GM23338 (cell line): ENCODE measurements around the gene MS4A13. TPM values are rescaled to one million over a fixed set of nuclear protein-coding genes. Genes with fewer than 3 reads are reported as not detected.

Experiments used
- ATAC-seq: fragments of 200-7000 bp; cut with Tn5 transposase; 3 replicates; pipeline ENCODE4 v1.9.1; 2020
- DNase-seq: peaks from one replicate; pipeline ENCODE4 v3.0.0-alpha.2; 2015; ENCODE audit warnings: low spot score
- H2AFZ ChIP-seq: fragments of 200-600 bp; sonication (generic); 2 replicates; pipeline ENCODE4 v1.8.0; 2016; ENCODE audit warnings: antibody characterized with exemption, mild to moderate bottlenecking, moderate library complexity
- H3F3A ChIP-seq: fragments of 200-600 bp; sonication (generic); replicated peaks from 2 replicates; pipeline ENCODE4 v1.8.0; 2017; ENCODE audit warnings: antibody characterized with exemption, mixed run types, low read depth
- H3K27ac ChIP-seq: fragments of 200-600 bp; sonication (generic); 2 replicates; pipeline ENCODE4 v1.6.1; 2016; ENCODE audit warnings: low read depth
- H3K27me3 ChIP-seq: fragments of 200-600 bp; sonication (generic); 2 replicates; pipeline ENCODE4 v1.8.0; 2016; ENCODE audit warnings: mild to moderate bottlenecking, mixed run types, moderate library complexity; ENCODE audit not compliant: insufficient read depth
- H3K36me3 ChIP-seq: fragments of 200-600 bp; sonication (generic); 2 replicates; pipeline ENCODE4 v1.8.0; 2016; ENCODE audit warnings: mild to moderate bottlenecking; ENCODE audit not compliant: insufficient read depth
- H3K4me1 ChIP-seq: fragments of 200-600 bp; sonication (generic); 2 replicates; pipeline ENCODE4 v1.8.0; 2016; ENCODE audit warnings: mild to moderate bottlenecking, moderate library complexity; ENCODE audit not compliant: insufficient read depth
- H3K4me2 ChIP-seq: fragments of 200-600 bp; sonication (generic); 2 replicates; pipeline ENCODE4 v1.7.1; 2017; ENCODE audit warnings: mixed run types
- H3K4me3 ChIP-seq: fragments of 200-600 bp; sonication (generic); 2 replicates; pipeline ENCODE4 v1.6.1; 2016; ENCODE audit warnings: mixed run types
- H3K79me2 ChIP-seq: fragments of 200-600 bp; sonication (generic); replicated peaks from 2 replicates; pipeline ENCODE4 v1.8.0; 2017; ENCODE audit warnings: mild to moderate bottlenecking; ENCODE audit not compliant: insufficient read depth
- H3K9me2 ChIP-seq: fragments of 200-600 bp; sonication (generic); 2 replicates; pipeline ENCODE4 v1.8.0; 2017; ENCODE audit not compliant: insufficient read depth
- H4K20me1 ChIP-seq: fragments of 200-600 bp; sonication (generic); replicated peaks from 2 replicates; pipeline ENCODE4 v1.8.0; 2017; ENCODE audit warnings: mild to moderate bottlenecking; ENCODE audit not compliant: insufficient read depth
- H3K27ac Mint-ChIP-seq: 2 replicates; pipeline ENCODE4 v1.8.0; 2020; ENCODE audit warnings: inconsistent platforms, mild to moderate bottlenecking, moderate library complexity, mixed read lengths
- H3K27me3 Mint-ChIP-seq: 3 replicates; pipeline ENCODE4 v1.8.0; 2022; ENCODE audit warnings: low read depth, mild to moderate bottlenecking, moderate library complexity, mixed read lengths, inconsistent platforms; ENCODE audit not compliant: insufficient read depth, poor library complexity
- H3K36me3 Mint-ChIP-seq: 3 replicates; pipeline ENCODE4 v1.8.0; 2021; ENCODE audit warnings: low read depth, mild to moderate bottlenecking, inconsistent platforms, moderate library complexity, mixed read lengths
- H3K4me1 Mint-ChIP-seq: 3 replicates; pipeline ENCODE4 v1.8.0; 2020; ENCODE audit warnings: mild to moderate bottlenecking, inconsistent platforms, mixed read lengths
- H3K4me3 Mint-ChIP-seq: 3 replicates; pipeline ENCODE4 v1.8.0; 2021; ENCODE audit warnings: moderate library complexity, mild to moderate bottlenecking, inconsistent platforms, mixed read lengths
- H3K9me3 Mint-ChIP-seq: 3 replicates; pipeline ENCODE4 v1.8.0; 2020; ENCODE audit warnings: moderate library complexity, mild to moderate bottlenecking, inconsistent platforms, mixed read lengths
- EZH2 ChIP-seq: fragments of 200-600 bp; sonication (generic); IDR thresholded peaks from one replicate; pipeline ENCODE4 v1.8.0; 2017; ENCODE audit warnings: antibody characterized with exemption, mild to moderate bottlenecking, low read depth; ENCODE audit not compliant: unreplicated experiment
- EZH2phosphoT487 ChIP-seq: fragments of 200-600 bp; sonication (generic); IDR thresholded peaks from one replicate; pipeline ENCODE4 v1.8.1; 2018; ENCODE audit warnings: antibody characterized with exemption; ENCODE audit not compliant: unreplicated experiment
- NANOG ChIP-seq: IDR thresholded peaks from 2 replicates; pipeline ENCODE4 v1.6.1; 2016; ENCODE audit warnings: antibody characterized with exemption, borderline replicate concordance
- POLR2AphosphoS5 ChIP-seq: IDR thresholded peaks from 2 replicates; pipeline ENCODE4 v1.6.1; 2016; ENCODE audit warnings: antibody characterized with exemption, low read depth
- STAT1 ChIP-seq: IDR thresholded peaks from one replicate; pipeline ENCODE4 v1.6.1; 2016; ENCODE audit warnings: antibody characterized with exemption; ENCODE audit not compliant: unreplicated experiment
- ZNF114 ChIP-seq: fragments of 250-450 bp; sonication (Bioruptor Pico); IDR thresholded peaks from 2 replicates; pipeline ENCODE4 v1.5.0; 2020; ENCODE audit warnings: mild to moderate bottlenecking, moderate library complexity
- ZNF331 ChIP-seq: fragments of 250-450 bp; sonication (Bioruptor Pico); IDR thresholded peaks from 2 replicates; pipeline ENCODE4 v1.5.0; 2020; ENCODE audit warnings: low read depth, mild to moderate bottlenecking, moderate library complexity
- polyA plus RNA-seq: library from polyadenylated mRNA; unstranded; fragments of >200 nt; fragmentation: Nextera tagmentation; extraction: Ambion mirVana; gene quantifications from 2 replicates; pipeline ENCODE4 v1.2.1, GENCODE V29; 2016
- total RNA-seq: library from RNA; depleted of rRNA; stranded (reverse); fragments of >200 nt; shearing (Covaris generic); gene quantifications from 2 replicates; pipeline ENCODE4 v1.2.3, GENCODE V29; 2014
- TF ChIP-seq, protein P1 (sequence below), 2 experiments: fragments of 200-600 bp in 1 of 2; sonication (generic) in 1 of 2; conservative IDR thresholded peaks; 2 replicates each; pipeline versions ENCODE4 v1.5.1 to v1.6.1; 2016 to 2017; ENCODE audit warnings: antibody characterized with exemption in 2 of 2, low read depth in 2 of 2, mild to moderate bottlenecking in 2 of 2, moderate library complexity in 1 of 2
- TF ChIP-seq, protein P2 (sequence below): fragments of 250-450 bp; sonication (Bioruptor Pico); IDR thresholded peaks from 2 replicates; pipeline ENCODE4 v1.5.0; 2020; ENCODE audit warnings: mild to moderate bottlenecking, moderate library complexity
- TF ChIP-seq, protein P3 (sequence below): IDR thresholded peaks from one replicate; pipeline ENCODE4 v1.6.1; 2018; ENCODE audit warnings: antibody characterized with exemption; ENCODE audit not compliant: unreplicated experiment
- TF ChIP-seq, protein P4 (sequence below): IDR thresholded peaks from 2 replicates; pipeline ENCODE4 v1.6.1; 2016; ENCODE audit warnings: antibody characterized with exemption

Gene MS4A13
- total and polyA plus RNA-seq, 2 experiments from 2014 or later, result not detected

- TF ChIP-seq STAT1 (no peak), ZNF114 (CRISPR knock-in tag) (no peak), ZNF331 (CRISPR knock-in tag) (no peak)
These were observed 3.8 kb upstream of the MS4A13 start (continued) for GRCh38 chr11:60511393-60511792.

DNA sequence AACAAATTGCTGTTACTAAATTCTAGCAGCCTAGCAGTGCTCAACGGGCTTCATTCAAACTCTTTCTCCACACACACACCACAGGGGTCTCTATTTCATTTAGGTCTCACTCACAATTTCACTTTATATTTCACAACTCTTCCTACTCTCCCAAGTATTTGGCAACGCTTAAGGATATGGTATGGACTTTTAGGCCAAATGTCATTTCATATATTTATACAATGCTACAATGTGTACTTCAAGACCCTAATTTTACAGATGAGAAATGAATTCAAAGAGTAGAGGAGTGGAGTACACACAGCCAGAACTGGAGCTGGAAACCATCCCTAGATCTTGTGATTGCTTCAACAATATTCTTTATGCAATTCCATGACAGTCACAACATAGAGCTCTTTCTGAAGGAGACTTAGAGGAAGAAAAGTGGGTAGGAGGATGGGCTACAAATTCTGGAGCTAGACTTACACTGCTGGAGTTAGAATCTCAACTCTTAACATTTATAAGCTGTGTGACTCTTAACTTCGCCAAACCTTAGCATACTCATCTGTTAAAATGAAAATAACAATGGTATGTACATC is 2.5 kb upstream of the MS4A13 start:
- Mint-ChIP-seq H3K27ac (no peak overlapping the region; the same call in 1 of the 2 replicates), H3K27me3 (no peaks in the 10 kb centered on the region), H3K4me1 (peaks cover 5% of the 10 kb centered on the region; the same call in 1 of the 3 replicates), H3K4me3 (no peak overlapping the region), H3K9me3 (peaks cover 31% of the 10 kb centered on the region), H3K36me3 (peaks cover 21% of the 10 kb centered on the region)
- DNase-seq (no peak), ATAC-seq (no peak)
- no peak overlapping the region for H2AFZ ChIP-seq
- no peak overlapping the region for H3K27ac ChIP-seq
- H3K4me2 ChIP-seq, result no peak overlapping the region
- TF ChIP-seq EZH2phosphoT487, result no peak
- TF ChIP-seq, protein P1, sequence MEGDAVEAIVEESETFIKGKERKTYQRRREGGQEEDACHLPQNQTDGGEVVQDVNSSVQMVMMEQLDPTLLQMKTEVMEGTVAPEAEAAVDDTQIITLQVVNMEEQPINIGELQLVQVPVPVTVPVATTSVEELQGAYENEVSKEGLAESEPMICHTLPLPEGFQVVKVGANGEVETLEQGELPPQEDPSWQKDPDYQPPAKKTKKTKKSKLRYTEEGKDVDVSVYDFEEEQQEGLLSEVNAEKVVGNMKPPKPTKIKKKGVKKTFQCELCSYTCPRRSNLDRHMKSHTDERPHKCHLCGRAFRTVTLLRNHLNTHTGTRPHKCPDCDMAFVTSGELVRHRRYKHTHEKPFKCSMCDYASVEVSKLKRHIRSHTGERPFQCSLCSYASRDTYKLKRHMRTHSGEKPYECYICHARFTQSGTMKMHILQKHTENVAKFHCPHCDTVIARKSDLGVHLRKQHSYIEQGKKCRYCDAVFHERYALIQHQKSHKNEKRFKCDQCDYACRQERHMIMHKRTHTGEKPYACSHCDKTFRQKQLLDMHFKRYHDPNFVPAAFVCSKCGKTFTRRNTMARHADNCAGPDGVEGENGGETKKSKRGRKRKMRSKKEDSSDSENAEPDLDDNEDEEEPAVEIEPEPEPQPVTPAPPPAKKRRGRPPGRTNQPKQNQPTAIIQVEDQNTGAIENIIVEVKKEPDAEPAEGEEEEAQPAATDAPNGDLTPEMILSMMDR (conservative IDR thresholded peaks at IDR 0.05; ENCODE audit: low read depth in 2 of 2), result no peak
- TF ChIP-seq, protein P2, sequence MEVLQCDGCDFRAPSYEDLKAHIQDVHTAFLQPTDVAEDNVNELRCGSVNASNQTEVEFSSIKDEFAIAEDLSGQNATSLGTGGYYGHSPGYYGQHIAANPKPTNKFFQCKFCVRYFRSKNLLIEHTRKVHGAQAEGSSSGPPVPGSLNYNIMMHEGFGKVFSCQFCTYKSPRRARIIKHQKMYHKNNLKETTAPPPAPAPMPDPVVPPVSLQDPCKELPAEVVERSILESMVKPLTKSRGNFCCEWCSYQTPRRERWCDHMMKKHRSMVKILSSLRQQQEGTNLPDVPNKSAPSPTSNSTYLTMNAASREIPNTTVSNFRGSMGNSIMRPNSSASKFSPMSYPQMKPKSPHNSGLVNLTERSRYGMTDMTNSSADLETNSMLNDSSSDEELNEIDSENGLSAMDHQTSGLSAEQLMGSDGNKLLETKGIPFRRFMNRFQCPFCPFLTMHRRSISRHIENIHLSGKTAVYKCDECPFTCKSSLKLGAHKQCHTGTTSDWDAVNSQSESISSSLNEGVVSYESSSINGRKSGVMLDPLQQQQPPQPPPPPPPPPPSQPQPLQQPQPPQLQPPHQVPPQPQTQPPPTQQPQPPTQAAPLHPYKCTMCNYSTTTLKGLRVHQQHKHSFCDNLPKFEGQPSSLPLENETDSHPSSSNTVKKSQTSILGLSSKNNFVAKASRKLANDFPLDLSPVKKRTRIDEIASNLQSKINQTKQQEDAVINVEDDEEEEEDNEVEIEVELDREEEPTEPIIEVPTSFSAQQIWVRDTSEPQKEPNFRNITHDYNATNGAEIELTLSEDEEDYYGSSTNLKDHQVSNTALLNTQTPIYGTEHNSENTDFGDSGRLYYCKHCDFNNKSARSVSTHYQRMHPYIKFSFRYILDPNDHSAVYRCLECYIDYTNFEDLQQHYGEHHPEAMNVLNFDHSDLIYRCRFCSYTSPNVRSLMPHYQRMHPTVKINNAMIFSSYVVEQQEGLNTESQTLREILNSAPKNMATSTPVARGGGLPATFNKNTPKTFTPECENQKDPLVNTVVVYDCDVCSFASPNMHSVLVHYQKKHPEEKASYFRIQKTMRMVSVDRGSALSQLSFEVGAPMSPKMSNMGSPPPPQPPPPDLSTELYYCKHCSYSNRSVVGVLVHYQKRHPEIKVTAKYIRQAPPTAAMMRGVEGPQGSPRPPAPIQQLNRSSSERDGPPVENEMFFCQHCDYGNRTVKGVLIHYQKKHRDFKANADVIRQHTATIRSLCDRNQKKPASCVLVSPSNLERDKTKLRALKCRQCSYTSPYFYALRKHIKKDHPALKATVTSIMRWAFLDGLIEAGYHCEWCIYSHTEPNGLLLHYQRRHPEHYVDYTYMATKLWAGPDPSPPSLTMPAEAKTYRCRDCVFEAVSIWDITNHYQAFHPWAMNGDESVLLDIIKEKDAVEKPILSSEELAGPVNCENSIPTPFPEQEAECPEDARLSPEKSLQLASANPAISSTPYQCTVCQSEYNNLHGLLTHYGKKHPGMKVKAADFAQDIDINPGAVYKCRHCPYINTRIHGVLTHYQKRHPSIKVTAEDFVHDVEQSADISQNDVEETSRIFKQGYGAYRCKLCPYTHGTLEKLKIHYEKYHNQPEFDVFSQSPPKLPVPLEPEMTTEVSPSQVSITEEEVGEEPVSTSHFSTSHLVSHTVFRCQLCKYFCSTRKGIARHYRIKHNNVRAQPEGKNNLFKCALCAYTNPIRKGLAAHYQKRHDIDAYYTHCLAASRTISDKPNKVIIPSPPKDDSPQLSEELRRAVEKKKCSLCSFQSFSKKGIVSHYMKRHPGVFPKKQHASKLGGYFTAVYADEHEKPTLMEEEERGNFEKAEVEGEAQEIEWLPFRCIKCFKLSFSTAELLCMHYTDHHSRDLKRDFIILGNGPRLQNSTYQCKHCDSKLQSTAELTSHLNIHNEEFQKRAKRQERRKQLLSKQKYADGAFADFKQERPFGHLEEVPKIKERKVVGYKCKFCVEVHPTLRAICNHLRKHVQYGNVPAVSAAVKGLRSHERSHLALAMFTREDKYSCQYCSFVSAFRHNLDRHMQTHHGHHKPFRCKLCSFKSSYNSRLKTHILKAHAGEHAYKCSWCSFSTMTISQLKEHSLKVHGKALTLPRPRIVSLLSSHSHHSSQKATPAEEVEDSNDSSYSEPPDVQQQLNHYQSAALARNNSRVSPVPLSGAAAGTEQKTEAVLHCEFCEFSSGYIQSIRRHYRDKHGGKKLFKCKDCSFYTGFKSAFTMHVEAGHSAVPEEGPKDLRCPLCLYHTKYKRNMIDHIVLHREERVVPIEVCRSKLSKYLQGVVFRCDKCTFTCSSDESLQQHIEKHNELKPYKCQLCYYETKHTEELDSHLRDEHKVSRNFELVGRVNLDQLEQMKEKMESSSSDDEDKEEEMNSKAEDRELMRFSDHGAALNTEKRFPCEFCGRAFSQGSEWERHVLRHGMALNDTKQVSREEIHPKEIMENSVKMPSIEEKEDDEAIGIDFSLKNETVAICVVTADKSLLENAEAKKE (CRISPR knock-in tag), result no peak
- no peak for TF ChIP-seq STAT1
- TF ChIP-seq POLR2AphosphoS5, result no peak
- TF ChIP-seq ZNF331 (CRISPR knock-in tag), result no peak
- no peak for TF ChIP-seq NANOG
- TF ChIP-seq, protein P3, sequence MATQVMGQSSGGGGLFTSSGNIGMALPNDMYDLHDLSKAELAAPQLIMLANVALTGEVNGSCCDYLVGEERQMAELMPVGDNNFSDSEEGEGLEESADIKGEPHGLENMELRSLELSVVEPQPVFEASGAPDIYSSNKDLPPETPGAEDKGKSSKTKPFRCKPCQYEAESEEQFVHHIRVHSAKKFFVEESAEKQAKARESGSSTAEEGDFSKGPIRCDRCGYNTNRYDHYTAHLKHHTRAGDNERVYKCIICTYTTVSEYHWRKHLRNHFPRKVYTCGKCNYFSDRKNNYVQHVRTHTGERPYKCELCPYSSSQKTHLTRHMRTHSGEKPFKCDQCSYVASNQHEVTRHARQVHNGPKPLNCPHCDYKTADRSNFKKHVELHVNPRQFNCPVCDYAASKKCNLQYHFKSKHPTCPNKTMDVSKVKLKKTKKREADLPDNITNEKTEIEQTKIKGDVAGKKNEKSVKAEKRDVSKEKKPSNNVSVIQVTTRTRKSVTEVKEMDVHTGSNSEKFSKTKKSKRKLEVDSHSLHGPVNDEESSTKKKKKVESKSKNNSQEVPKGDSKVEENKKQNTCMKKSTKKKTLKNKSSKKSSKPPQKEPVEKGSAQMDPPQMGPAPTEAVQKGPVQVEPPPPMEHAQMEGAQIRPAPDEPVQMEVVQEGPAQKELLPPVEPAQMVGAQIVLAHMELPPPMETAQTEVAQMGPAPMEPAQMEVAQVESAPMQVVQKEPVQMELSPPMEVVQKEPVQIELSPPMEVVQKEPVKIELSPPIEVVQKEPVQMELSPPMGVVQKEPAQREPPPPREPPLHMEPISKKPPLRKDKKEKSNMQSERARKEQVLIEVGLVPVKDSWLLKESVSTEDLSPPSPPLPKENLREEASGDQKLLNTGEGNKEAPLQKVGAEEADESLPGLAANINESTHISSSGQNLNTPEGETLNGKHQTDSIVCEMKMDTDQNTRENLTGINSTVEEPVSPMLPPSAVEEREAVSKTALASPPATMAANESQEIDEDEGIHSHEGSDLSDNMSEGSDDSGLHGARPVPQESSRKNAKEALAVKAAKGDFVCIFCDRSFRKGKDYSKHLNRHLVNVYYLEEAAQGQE, result no peak
- no peak for TF ChIP-seq ZNF114 (CRISPR knock-in tag)
- TF ChIP-seq EZH2, result no peak
- TF ChIP-seq, protein P4, sequence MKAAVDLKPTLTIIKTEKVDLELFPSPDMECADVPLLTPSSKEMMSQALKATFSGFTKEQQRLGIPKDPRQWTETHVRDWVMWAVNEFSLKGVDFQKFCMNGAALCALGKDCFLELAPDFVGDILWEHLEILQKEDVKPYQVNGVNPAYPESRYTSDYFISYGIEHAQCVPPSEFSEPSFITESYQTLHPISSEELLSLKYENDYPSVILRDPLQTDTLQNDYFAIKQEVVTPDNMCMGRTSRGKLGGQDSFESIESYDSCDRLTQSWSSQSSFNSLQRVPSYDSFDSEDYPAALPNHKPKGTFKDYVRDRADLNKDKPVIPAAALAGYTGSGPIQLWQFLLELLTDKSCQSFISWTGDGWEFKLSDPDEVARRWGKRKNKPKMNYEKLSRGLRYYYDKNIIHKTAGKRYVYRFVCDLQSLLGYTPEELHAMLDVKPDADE, result no peak
- H3K79me2 ChIP-seq, result no peaks in the 10 kb centered on the region
- H3K4me3 ChIP-seq, result no peak overlapping the region
- no peaks in the 10 kb centered on the region for H3F3A ChIP-seq
- no peaks in the 10 kb centered on the region for H3K4me1 ChIP-seq
- H3K27me3 ChIP-seq, result no peaks in the 10 kb centered on the region
- H4K20me1 ChIP-seq, result no peaks in the 10 kb centered on the region
- peaks cover 9% of the 10 kb centered on the region; the same call in 1 of the 2 replicates for H3K36me3 ChIP-seq
- peaks cover 8% of the 10 kb centered on the region; the same call in 1 of the 2 replicates for H3K9me2 ChIP-seq
